Activated B cell treated with CpG ODN at 0.5 μM for 24 hours (primary cell): ENCODE results near the gene SCGB3A1. TPM values are rescaled to one million over a fixed set of nuclear protein-coding genes. Genes with fewer than 3 reads are reported as not detected.

Experiments
- ATAC-seq: fragments of 200-7000 bp; cut with Tn5 transposase; one replicate; pipeline ENCODE4 v1.10.0; 2021; ENCODE audit warnings: low read depth, mild to moderate bottlenecking, moderate library complexity
- CTCF ChIA-PET: fragments of 350-600 bp; sonication (Branson Sonifier 250); formaldehyde crosslinking; loops from one replicate; lab custom pipeline; 2021; ENCODE audit warnings: antibody characterized with exemption; lab: Charles Lee
- POLR2A ChIA-PET: fragments of 350-600 bp; sonication (Branson Sonifier 250); formaldehyde crosslinking; loops from one replicate; lab custom pipeline; 2021; ENCODE audit warnings: antibody characterized with exemption; lab: Charles Lee
- DNase-seq: peaks from one replicate; pipeline ENCODE4 v3.0.0; 2022
- H3K27ac Mint-ChIP-seq: one replicate; pipeline ENCODE4 v1.8.0; 2020; ENCODE audit warnings: mixed read lengths
- H3K27me3 Mint-ChIP-seq: one replicate; pipeline ENCODE4 v1.8.0; 2021; ENCODE audit warnings: mixed read lengths
- H3K36me3 Mint-ChIP-seq: one replicate; pipeline ENCODE4 v1.8.0; 2021; ENCODE audit warnings: low read depth, mixed read lengths
- H3K4me1 Mint-ChIP-seq: one replicate; pipeline ENCODE4 v1.8.0; 2021; ENCODE audit warnings: mixed read lengths
- H3K4me3 Mint-ChIP-seq: one replicate; pipeline ENCODE4 v1.8.0; 2020; ENCODE audit warnings: mild to moderate bottlenecking, mixed read lengths
- H3K9me3 Mint-ChIP-seq: one replicate; pipeline ENCODE4 v1.8.0; 2020; ENCODE audit warnings: mixed read lengths
- intact Hi-C: fragments of 100-400 bp; cut with micrococcal nuclease; formaldehyde crosslinking; loops from one replicate; pipeline ENCODE4 v1.15.1; 2024
- total RNA-seq: library from RNA; stranded (reverse); gene quantifications from 2 replicates; pipeline ENCODE4 v1.2.3, GENCODE V29; 2022
- TF ChIP-seq, protein P1 (sequence below): fragments of 200-600 bp; IDR thresholded peaks from one replicate; pipeline ENCODE4 v1.8.0; 2022; ENCODE audit warnings: antibody characterized with exemption, mild to moderate bottlenecking

SCGB3A1 gene
- total RNA-seq, 1 donor from 2014 or later = not detected

DNA sequence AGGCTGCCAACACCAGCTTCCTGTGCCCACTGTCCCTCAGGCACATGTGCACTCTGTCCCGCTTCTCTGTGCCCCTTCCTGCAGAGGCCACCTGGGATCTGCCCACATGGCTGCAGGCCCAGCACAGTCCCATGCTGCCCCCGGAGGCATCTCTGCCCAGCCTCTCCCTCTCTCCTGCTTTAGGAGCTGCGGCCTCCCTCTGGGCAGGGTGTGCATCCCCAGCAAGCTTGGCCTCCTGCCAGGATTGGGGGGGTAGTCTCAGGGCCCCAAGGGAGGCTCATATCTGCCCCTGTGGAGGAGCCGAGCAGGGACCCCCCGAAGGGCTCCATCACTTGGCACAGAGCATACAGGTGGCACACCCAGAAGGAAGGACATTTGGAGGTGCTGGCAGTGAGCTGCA lies 33.3 kb upstream of the SCGB3A1 start:
- no peak overlapping the region for H3K27ac Mint-ChIP-seq
- CTCF ChIA-PET = no interaction called here
- no peak for DNase-seq

DNA sequence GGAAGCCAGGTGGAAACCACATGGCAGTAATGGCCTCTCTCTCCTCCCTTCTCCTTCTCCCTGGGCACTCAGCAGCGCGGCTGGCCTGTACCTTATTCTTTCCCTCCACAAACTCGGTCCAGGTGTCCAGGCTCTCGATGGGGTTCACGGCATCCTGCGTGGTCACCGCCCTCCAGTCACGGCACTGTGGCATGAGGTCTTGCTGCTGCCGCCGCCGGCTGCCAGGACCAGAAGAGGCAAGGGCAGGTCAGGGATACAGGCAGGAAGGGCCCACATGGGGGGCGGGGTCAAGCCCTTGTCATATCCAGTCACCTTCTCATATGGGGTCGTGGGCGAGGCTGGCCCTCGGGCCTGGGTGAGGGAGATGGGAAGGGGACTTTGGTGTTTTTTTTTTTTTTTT lies 32.5 kb upstream of the SCGB3A1 start:
- no peak for DNase-seq
- Mint-ChIP-seq H3K4me3 (no peak overlapping the region), H3K27me3 (peaks cover 3% of the 10 kb centered on the region), H3K27ac (no peak overlapping the region), H3K4me1 (no peaks in the 10 kb centered on the region), H3K36me3 (no peaks in the 10 kb centered on the region), H3K9me3 (no peaks in the 10 kb centered on the region)
- POLR2A ChIA-PET = no interaction called here
- no peak for ATAC-seq
- intact Hi-C loops = no loop called here
- TF ChIP-seq, protein P1, sequence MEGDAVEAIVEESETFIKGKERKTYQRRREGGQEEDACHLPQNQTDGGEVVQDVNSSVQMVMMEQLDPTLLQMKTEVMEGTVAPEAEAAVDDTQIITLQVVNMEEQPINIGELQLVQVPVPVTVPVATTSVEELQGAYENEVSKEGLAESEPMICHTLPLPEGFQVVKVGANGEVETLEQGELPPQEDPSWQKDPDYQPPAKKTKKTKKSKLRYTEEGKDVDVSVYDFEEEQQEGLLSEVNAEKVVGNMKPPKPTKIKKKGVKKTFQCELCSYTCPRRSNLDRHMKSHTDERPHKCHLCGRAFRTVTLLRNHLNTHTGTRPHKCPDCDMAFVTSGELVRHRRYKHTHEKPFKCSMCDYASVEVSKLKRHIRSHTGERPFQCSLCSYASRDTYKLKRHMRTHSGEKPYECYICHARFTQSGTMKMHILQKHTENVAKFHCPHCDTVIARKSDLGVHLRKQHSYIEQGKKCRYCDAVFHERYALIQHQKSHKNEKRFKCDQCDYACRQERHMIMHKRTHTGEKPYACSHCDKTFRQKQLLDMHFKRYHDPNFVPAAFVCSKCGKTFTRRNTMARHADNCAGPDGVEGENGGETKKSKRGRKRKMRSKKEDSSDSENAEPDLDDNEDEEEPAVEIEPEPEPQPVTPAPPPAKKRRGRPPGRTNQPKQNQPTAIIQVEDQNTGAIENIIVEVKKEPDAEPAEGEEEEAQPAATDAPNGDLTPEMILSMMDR = no peak
- CTCF ChIA-PET = no interaction called here

More for the DNA sequence above, 33.3 kb upstream of the SCGB3A1 start:
- TF ChIP-seq, protein P1 = no peak
- H3K4me3 Mint-ChIP-seq = no peak overlapping the region
- no peaks in the 10 kb centered on the region for H3K4me1 Mint-ChIP-seq
- no peaks in the 10 kb centered on the region for H3K9me3 Mint-ChIP-seq
- intact Hi-C loops = no loop called here
- H3K27me3 Mint-ChIP-seq = peaks cover 1% of the 10 kb centered on the region
- H3K36me3 Mint-ChIP-seq = no peaks in the 10 kb centered on the region
- POLR2A ChIA-PET = no interaction called here
- ATAC-seq = no peak

DNA sequence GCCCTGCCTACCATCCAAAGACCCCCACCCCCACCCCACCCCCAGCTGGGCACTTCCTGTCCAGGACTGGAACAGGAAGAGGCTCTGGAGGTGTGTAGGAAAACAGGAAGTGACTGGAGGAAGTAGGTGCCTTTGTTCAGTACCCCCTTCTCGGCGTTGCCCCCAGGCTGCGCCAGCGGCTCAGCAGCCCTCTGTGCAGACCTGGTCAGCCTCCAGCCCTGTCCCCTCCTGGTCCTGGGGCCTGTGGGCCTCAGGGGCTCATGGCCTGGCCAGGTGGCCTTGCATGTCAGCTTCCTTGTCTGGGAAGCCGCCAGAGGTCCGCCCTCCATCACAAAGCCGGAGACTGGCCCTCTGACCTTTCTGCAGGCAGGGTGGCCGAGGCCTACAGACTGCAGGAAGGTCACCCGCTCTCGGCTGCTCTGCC lies 32.1 kb upstream of the SCGB3A1 start:
- intact Hi-C loops = no loop called here
- no peak for ATAC-seq
- H3K4me1 Mint-ChIP-seq = no peaks in the 10 kb centered on the region
- H3K4me3 Mint-ChIP-seq = no peak overlapping the region
- no peak for DNase-seq
- no peaks in the 10 kb centered on the region for H3K36me3 Mint-ChIP-seq
- TF ChIP-seq, protein P1 = no peak
- H3K27me3 Mint-ChIP-seq = peaks cover 4% of the 10 kb centered on the region
- no peak overlapping the region for H3K27ac Mint-ChIP-seq
- H3K9me3 Mint-ChIP-seq = no peaks in the 10 kb centered on the region
- ChIA-PET POLR2A (no interaction called here), CTCF (no interaction called here)

DNA sequence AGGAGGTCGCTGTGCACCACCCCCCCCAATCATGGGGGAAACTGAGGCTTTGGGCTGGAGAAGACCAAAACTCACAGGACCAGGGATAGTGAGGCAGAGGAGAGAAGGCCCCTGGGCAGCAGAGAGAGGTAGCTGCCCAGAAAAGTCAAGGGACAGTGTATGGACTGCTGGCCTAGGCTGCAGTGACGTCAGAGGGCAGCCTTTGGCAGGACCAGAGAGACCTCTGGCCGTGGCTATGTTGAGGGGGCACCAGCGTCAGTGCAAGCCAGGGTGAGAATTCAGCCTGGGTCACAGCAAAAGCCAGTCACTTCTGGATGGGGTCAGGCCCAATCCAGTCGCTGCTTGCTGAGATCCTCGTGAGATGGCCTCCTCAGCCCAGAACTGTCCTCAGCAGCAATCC lies 31.6 kb upstream of the SCGB3A1 start:
- Mint-ChIP-seq H3K36me3 (no peaks in the 10 kb centered on the region), H3K27me3 (peaks cover 5% of the 10 kb centered on the region), H3K9me3 (no peaks in the 10 kb centered on the region), H3K4me1 (no peaks in the 10 kb centered on the region), H3K27ac (no peak overlapping the region), H3K4me3 (no peak overlapping the region)
- DNase-seq (no peak), ATAC-seq (no peak)
- ChIA-PET POLR2A (no interaction called here), CTCF (no interaction called here)
- TF ChIP-seq, protein P1 = no peak
- intact Hi-C loops = no loop called here

DNA sequence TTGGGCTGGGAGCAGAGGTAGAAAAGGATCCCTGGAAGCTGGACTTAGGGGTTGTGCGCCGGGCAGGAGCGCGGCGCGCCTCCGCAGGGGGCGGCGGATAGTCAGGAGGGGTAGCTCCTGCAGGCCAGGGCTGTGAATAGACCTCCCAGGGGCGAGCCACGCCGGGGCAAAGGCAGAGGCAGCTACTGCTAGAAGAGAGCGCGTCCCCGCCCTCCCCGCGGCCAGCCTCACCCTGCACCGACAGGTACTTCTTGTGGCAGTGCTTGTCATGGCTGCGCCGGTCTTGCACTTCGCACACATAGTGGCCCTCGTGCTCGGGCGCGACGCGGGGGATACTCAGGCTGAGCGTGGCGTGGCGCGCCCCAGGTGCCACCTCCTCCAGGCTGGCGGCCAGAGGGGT lies 30.0 kb upstream of the SCGB3A1 start:
- H3K36me3 Mint-ChIP-seq = no peaks in the 10 kb centered on the region
- peaks cover 5% of the 10 kb centered on the region for H3K27me3 Mint-ChIP-seq
- H3K9me3 Mint-ChIP-seq = no peaks in the 10 kb centered on the region
- intact Hi-C loops = no loop called here
- ChIA-PET POLR2A (no interaction called here), CTCF (no interaction called here)
- TF ChIP-seq, protein P1 = no peak
- H3K27ac Mint-ChIP-seq = no peak overlapping the region
- no peak overlapping the region for H3K4me3 Mint-ChIP-seq
- DNase-seq = no peak
- H3K4me1 Mint-ChIP-seq = no peaks in the 10 kb centered on the region
- no peak for ATAC-seq
